Stimulated activated CD4-positive, alpha-beta T cell treated with anti-CD3 and anti-CD28 coated beads, Interleukin-1b, Interleukin-23, amount 100 ng/mL, for 48 hours (primary cell): Measurements from ENCODE around the gene RPS24.

Experiments used
- DNase-seq: peaks from one replicate; pipeline ENCODE4 v3.0.0-alpha.2; 2020

The RPS24 gene

GRCh38 chr10:78028438-78029268, 5.0 kb upstream of the RPS24 start:
- no peak for DNase-seq

DNA sequence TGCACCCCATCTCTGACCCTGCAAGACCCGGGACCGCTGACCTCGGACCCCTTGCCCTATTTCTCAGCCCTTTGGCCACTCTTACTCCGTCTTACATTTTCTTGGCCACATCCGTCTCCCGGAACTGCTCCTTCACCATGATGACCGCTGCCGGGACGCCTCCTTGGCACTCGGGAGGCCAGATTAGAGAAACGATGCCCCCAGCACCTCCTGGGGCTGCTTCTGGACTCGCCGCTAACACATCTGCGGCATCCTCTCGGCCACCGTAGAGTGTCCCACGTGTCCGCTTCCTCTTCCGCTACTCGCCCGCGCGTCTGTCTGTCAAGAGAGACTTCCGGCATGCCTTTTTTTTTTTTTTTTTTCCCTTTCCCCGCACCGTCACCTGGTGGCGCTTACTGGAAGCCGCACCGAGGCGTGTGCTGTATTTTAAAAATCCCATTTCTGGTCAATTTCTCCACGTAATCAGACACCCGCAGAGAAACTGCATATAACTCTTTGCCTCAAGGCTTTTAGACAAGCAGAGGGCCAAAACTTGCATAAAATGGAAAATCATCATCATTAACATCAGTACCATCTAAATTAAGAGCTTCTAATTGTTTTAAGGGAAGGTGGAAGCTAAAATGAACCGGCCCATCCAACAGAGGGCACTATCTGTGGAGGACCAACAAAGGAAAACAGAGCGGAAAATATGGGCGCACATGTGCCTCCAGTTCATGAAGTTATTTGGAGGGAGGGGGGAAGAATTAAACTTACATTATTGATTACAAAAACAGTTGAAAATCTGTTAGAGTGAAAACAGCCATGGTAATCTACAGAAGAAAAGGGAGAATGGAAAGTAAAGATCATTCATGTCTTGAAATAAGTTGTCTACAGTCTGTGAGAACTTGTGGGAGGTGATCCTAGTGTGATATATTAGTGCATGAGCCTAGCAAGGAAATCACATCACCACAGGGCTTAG, 4.1 kb upstream of the RPS24 start, which contains the start of gene POLR3A:
TSS of gene POLR3A (minus strand) at position 247 of the 958 bp plus-strand sequence. CDS start at position 139, 108 bp downstream.
- peak; percentile 93 for DNase-seq

DNA sequence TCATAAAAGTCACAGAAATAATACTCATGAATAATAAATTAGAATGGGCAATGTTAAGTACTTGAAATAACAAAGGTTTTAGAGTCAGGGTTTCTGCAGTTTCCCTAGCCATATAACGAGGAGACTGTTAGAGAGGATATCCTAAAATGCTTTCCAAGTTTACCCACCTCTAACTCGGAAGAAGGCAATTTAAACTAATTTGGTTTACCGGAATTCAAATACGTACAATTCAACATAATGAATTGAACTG, 351 bp upstream of the RPS24 start:
- DNase-seq = no peak

- no peak for DNase-seq
These were observed 1.4 kb downstream of the RPS24 start for GRCh38 chr10:78035025-78035424.

GRCh38 chr10:78035437-78035836, 1.8 kb downstream of the RPS24 start:
- no peak for DNase-seq

DNA sequence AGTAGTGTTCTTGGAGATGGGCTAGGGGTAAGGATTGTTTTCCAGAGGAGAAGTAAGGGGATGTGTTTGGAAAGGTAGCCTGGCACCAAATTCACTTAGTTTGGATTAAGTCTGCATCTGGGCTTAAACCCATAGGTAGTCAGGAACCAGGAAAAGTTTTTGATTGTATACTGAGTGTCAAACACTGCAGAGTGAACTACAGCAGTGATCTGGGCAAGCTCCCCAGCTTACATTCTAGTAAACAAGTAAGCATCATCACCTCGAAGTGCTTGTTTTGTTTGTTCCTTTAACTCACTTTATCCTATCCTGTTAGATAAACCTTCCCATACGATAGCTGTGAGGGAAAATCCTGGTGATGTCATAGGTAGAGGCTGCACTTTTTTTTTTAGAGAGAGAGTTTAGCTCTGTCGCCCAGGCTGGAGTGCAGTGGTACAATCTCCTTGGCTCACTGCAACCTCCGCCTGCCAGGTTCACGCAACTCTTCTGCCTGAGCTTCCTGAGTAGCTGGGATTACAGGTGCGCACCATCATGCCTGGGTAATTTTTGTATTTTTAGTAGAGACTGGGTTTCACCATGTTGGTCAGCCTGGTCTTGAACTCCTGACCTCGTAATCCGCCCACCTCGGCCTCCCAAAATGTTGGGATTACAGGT, 2.4 kb downstream of the RPS24 start:
- DNase-seq = no peak

- no peak for DNase-seq
These were observed 4.4 kb downstream of the RPS24 start for GRCh38 chr10:78038105-78038504.

- DNase-seq = no peak
These were observed 5.3 kb downstream of the RPS24 start for GRCh38 chr10:78038791-78039547.

GRCh38 chr10:78039743-78040142, 6.1 kb downstream of the RPS24 start:
- DNase-seq = no peak

GRCh38 chr10:78041170-78042057, 7.8 kb downstream of the RPS24 start:
- no peak for DNase-seq

- DNase-seq = no peak
These were observed 8.5 kb downstream of the RPS24 start for GRCh38 chr10:78042058-78042751.

GRCh38 chr10:78042752-78043104, 9.1 kb downstream of the RPS24 start:
- DNase-seq = no peak

DNA sequence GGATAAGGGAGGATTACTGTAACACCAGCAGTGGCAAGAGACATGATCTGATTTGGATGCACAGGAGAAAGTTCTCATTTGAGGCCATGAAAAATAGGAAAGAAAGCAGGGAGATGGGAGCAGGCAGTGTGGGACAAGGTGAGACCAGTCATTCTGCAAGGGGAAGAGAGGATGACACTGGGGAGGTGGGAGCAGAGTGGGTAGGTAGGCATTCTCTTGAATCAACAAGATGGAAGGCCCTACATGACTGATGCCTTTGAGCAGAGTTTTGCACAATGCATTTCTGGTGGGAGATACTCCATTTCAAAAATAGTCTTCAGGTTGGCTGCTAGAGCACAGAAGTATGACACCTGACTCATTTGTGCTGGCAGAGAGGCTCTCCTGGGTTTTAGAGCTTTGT, 10.5 kb downstream of the RPS24 start:
- no peak for DNase-seq

DNA sequence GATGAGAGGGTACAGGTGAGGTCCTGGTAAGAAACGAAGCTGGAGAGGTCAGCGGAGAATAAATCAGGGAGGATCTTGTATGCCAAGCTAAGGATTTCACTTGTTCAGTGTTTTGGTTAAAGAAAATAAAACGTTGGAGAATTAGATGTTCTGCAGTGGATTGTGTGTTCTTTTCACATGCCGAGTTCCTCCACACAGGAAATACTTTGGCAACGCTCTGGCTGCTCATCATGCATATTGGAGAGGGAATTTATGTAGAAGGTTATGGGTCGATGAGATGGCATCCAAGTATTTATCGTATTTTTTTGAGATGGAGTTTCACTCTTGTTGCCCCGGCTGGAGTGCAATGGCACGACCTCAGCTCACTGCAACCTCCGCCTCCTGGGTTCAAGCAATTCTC, 11.0 kb downstream of the RPS24 start:
- DNase-seq = no peak

DNA sequence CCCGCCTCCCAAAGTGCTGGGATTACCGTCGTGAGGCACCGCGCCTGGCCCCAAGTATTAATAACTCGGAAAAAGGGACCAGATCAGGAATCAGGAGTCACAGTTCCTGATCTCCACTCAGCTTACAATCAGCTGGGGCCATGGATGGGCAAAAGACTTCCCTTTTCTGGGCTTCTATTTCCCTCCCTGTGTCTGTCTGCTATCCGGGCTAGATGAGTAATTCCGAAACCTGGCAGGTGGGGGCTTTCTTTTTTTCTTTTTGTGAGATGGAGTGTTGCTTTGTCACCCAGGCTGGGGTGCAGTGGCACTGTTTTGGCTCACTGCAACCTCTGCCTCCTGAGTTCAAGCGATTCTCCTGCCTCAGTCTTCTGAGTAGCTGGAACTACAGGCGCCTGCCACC, 11.6 kb downstream of the RPS24 start:
- DNase-seq = no peak

DNA sequence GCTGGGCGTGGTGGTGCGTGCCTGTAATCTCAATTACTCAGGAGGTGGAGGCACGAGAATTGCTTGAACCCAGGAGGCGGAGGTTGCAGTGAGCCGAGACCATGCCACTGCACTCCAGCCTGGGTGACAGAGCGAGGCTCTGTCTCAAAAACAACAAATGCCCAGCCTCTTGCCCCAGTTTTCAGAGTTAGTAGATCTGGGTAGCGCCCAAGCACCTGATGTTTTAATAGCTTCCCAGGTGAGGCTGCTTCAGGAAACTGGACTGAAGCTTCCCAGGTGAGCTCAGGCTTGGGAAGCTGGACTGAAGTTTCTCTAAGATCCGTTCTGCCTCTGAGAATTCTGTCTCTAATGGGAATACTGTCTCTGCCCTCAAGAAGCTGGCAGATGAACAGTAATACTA, 12.2 kb downstream of the RPS24 start:
- DNase-seq = no peak

GRCh38 chr10:78046711-78047269, 13.1 kb downstream of the RPS24 start:
- no peak for DNase-seq

DNA sequence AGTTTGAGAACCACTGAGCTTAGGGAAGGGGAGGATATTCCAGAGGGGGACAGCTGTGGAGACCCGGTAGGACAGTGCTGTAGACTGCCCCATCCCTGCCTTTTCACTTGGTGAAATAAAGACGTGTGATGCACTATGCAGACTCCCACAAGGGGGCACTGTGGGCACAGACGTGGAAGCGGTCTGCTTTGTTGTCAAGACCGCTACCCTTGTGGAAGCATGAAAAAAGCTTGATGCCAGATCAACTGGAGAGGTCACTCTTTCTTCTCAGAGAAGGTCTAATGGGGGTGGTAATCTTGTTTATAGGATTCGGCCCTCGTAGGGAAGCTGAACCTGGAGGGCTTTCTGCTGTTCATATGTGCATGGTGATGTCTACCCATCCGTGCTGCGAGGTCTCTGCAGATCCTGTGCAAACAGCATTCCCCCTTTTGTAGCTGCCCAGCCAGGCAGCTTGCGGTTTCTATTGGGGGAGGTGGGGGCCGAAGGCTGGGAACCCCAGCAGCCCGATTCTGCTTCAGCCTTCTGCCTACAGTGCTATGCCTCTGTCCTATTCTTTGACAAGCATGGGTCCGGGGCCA, 13.7 kb downstream of the RPS24 start:
- DNase-seq = peak; percentile 78

DNA sequence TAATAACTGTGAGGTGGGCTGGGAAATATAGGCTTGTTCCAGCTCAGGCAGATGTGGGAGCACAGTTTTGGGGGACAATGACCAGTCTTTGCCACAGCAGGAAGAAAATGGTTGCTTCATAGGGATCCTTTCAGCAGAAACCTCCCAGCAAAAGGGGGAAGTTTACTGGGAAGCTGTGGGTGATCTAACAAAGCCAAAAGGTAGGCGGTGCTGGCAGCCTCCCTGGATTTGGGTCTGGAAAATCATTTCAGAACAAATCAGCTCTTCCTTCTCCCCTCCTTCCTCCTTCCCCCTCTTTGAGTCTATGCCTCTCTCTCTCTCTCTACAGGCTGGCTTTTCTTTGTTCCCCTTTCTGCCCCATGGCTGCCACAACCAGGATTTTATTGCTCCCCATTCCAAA, 16.2 kb downstream of the RPS24 start:
- DNase-seq = no peak

DNA sequence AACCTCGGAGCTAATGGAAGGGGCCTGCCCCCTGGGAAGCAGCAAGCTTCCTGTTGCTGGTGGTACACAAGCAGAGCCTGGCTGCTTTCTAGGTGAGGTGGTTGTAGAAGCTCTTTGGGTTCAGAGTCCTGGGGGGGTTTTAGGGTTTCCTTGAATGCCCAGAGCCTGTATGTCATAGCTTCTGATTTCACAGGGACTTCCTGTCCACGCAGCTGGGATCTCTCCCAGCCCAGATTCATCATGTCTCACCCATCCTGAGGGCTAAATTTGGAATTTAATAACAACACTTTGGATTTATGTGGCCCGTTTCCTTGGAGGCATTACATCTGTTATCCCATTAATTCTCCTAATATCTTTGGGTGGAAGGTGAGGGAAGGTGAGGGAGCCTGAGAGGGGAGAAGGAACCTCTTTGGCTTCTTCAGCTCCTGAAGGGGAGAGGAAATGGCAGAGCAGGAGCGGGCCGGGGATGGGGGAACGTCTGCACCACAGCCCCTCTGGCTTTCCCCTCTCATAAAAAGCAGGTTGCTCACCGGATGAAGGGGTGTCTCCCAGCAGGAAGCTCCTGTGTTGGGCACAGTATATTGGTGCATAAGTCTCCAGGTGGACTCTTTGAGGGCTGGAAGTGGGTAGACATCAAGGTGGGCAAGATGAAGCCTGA, 19.7 kb downstream of the RPS24 start:
- DNase-seq = no peak
